HG02943 (cell line): Measurements from ENCODE around the gene MAGI3.
"Not testable (repeated sequence)": the region's sequence is repeated elsewhere in the genome, so short reads cannot be mapped to it uniquely, and the experiment has no call there.

ENCODE experiments used
- ATAC-seq: cut with Tn5 transposase; IDR thresholded peaks from one replicate; pipeline ENCODE4 v1.9.1; 2021; ENCODE audit warnings: mild to moderate bottlenecking, low read depth, moderate library complexity; ENCODE audit not compliant: unreplicated experiment

Gene MAGI3

GRCh38 chr1:113552244-113552643 is 161.9 kb downstream of the MAGI3 start:
- ATAC-seq, result no peak

- no peak for ATAC-seq
These were observed 166.9 kb downstream of the MAGI3 start for GRCh38 chr1:113557187-113557586.

- ATAC-seq, result no peak
These were observed 175.3 kb downstream of the MAGI3 start for GRCh38 chr1:113565621-113566020.

- ATAC-seq, result no peak
These were observed 177.1 kb downstream of the MAGI3 start for GRCh38 chr1:113567427-113567826.

DNA sequence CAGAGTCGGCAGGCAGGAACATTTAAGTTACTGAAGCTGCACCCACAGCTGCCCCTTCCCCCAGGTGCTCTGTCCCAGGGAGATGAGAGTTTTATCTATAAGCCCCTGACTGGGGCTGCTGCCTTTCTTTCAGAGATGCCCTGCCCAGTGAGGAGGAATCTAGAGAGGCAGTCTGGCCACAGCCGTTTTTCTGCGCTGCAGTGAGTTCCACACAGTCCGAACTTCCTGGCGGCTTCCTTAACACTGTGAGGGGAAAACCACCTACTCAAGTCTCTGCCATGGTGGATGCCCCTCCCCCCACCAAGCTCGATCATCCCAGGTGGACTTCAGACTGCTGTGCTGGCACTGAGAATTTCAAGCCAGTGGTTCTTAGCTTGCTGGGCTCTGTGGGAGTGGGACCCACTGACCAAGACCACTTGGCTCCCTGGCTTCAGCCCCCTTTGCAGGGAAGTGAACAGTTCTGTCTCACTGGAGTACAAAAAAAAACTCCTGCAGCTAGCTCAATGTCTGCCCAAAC is 185.5 kb downstream of the MAGI3 start:
- ATAC-seq, result not testable (repeated sequence)

DNA sequence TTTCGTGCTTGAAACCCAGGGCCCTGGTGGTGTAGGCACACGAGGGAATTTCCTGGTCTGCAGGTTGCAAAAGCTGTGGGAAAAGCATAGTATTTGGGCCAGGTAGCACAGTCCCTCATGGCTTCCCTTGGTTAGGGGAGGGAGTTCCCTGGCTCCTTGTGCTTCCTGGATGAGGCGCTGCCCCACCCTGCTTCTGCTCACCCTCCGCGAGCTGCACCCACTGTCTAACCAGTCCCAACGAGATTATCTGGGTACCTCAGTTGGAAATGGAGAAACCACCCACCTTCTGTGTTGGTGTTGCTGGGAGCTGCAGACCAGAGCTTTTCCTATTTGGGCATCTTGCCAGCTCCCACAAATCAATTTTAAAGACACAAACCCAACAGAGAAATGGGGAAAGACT is 186.0 kb downstream of the MAGI3 start:
- ATAC-seq, result no peak

- ATAC-seq, result no peak
These were observed 189.1 kb downstream of the MAGI3 start for GRCh38 chr1:113579256-113580018.

DNA sequence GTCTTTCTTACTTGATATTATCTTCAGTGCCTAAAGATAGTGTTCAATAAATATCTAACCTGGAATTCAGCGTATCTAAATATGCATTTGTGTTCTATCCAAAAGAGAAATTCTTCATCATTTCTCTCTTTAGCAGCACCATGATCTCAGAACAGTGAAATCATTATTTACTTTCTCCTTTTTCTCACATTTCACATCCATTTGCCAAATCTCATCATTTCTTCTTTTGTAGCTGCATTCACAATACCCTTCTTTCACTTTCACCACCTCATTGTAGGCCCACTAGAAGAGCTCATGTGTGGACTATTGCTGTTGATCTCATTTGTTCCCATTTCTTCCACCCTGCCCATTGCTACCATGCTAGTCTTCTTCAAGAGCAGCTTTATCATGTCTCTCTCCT is 191.0 kb downstream of the MAGI3 start:
- ATAC-seq, result no peak

DNA sequence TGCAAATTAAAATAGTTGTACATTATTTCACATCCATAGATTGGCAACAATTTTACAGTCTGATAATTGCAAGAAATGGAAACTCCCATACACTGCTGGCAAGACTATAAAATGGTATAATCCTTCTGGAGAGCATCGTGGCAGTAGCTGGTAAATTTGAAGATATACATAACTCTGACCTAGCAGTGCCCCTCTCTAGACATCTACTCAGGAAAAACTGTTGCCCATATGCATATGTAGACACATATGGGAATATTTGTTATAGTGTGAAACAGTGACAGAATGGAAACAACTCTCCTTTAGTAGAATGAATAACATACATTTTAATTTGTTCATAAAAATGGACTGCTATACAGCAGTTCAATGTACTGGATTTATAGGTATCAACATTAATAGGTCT is 191.8 kb downstream of the MAGI3 start:
- no peak for ATAC-seq

DNA sequence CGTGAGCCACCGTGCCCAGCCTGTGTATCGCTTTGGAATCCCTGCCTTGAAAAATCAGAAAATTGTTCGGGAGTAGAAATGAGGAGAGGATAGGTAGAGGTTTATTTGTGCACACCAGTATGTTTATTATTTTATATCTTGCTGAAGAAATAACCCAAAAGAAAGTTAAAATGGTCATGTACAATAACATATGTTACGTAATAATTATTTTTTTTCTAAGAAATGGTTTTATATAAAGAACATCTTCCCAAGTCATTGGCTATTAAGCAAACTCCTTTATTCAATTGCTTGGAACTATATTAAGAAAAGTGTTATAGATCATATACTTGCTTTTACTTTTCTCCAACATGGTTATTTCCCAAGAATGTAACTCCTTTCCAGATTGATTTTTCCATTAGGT is 197.2 kb downstream of the MAGI3 start:
- ATAC-seq, result no peak

GRCh38 chr1:113592230-113592629 is 201.9 kb downstream of the MAGI3 start:
- ATAC-seq, result no peak

- no peak for ATAC-seq
These were observed 203.4 kb downstream of the MAGI3 start for GRCh38 chr1:113593550-113594297.

- not testable (repeated sequence) for ATAC-seq
These were observed 214.2 kb downstream of the MAGI3 start for GRCh38 chr1:113604466-113604865.

GRCh38 chr1:113605146-113605545 is 214.8 kb downstream of the MAGI3 start:
- ATAC-seq, result no peak

GRCh38 chr1:113608399-113608798 is 218.1 kb downstream of the MAGI3 start:
- ATAC-seq, result no peak

DNA sequence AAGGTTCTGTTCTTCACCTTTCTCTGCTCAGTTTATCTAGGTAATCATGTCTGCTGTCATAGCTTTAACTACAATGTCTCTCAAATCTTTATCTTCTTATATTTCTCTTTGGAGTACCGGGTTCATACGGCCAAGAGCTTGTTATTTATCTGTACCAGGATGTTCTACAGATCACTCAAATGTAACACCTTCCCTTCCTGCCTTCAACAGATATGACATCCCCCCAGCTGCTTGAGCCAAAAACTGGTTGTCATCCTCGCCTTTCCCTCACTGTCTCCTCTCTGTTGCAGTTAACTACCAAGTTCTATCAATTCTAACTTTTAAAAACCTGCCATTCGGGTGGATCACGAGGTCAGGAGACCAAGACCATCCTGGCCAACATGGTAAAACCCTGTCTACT is 220.1 kb downstream of the MAGI3 start:
- no peak for ATAC-seq

DNA sequence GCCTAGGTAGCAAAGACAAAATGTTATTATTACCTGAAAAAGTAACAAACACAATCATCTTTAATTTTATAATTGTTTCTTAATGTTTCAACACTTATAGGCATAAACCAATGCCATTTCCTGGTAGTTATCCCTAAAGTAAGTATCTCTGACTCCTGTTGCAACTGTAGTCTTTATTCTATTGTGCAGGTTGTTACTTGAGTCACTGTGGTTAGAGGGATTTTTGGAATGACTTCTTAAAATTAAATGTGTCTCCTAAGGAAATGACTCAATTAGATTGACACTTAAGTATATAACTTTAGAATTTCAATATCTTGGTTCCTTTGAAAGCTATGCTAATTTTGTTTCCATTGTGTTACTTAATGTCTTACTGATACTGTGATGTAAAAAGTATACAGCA is 225.1 kb downstream of the MAGI3 start:
- ATAC-seq, result no peak

DNA sequence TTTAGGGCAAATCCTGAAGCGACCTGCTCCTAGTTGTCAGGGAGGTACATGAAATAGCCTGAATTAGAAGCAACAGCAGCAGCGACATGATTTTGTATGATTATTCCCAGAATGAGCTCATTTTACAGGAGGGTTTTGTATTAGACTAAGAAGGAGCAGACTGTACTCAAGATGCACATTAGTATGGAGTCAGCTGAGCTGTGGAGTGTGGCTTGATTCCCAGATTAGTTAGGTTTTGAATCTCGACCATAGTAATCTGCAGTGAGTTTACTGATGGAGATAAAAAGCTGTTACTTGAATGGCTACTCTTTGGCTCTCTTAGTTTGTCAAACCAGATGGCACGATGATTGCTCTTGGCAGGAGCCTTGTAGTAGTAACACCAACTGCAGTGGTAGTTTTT is 225.8 kb downstream of the MAGI3 start:
- no peak for ATAC-seq

DNA sequence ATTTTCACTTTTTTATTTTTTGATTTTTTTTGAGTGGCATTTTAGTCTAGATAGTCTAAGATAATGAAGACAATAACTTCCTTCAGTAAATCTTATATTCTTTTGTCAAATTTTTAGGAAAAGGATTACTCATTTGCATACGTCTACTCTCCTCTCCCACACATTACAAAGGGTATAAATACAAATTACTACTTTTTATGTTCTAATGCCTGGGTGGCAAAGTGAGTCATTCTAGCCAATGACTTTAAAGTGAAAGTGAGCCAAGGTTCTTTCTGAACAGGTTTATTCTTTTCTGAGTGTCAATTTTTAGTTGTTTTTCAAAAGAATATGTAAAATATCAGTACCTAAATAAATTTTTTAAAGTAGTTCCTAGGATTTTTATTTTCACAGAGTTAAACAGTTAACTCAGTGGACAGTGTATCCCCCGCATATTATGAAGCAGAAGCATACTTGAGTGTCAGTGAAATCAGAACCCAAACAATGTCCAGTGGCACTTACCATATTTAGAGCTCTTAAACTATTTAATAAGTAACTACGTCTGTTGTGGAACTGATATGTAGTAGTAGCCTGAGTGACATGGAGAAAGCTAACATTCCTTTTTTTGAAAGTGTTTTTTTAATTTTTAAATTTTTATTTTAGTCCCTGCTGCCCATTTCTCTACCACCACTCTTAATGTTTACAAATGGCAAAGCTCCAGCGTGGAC is 227.3 kb downstream of the MAGI3 start:
- ATAC-seq, result no peak

- no peak for ATAC-seq
These were observed 238.7 kb downstream of the MAGI3 start for GRCh38 chr1:113628997-113629396.
